ENCODE results near the gene NTMT2. TPM values are rescaled to one million over a fixed set of nuclear protein-coding genes. Genes with fewer than 3 reads are reported as not detected.

Gene NTMT2
- total and polyA plus RNA-seq, 2 of the 8 experiments (the other 6 are each of a cell fraction or from before 2014, with no cell fraction given) = 0.38 TPM; not detected in 1

- peaks cover 0 to 6% (median 4%) of the 10 kb centered on the region in 4 experiments; a peak in 3 of 7 replicates for H3K27me3 ChIP-seq (replicated peaks in 1 of 4; ENCODE audit: control insufficient read depth in 3 of 4, extremely low read depth in 1 of 4, insufficient read depth in 3 of 4, low read length in 3 of 4)
- no peak overlapping the region for H3K23ac ChIP-seq (ENCODE audit: insufficient read length)
- no peak overlapping the region for H3K4me2 ChIP-seq (ENCODE audit: insufficient read depth in 1 of 2, low read depth in 2 of 2, low read length in 2 of 2)
- H3K4ac ChIP-seq (replicated peaks; ENCODE audit: insufficient read length, low read depth, low read length) = no peak overlapping the region
- no peak overlapping the region for H2AFZ ChIP-seq (ENCODE audit: low read length)
- 81% methylated on average over 2 of the region's 2 CpGs; no CpG with 5 or more reads in 1 of the 2 experiments for WGBS, 2 experiments (ENCODE audit: extremely low coverage in 1 of 2, insufficient coverage in 1 of 2, insufficient read length in 1 of 2, insufficient replicate concordance in 2 of 2, low coverage in 1 of 2, low lambda C conversion rate in 2 of 2, missing lambda C conversion rate in 1 of 2)
- no peak overlapping the region for H4K91ac ChIP-seq (replicated peaks; ENCODE audit: insufficient read length, low read length)
- H2BK20ac ChIP-seq (ENCODE audit: low read length) = no peak overlapping the region
- no peak overlapping the region for H2BK12ac ChIP-seq (ENCODE audit: low read depth, low read length)
- H3K79me1 ChIP-seq (ENCODE audit: low read depth, low read length) = no peaks in the 10 kb centered on the region
- no peak overlapping the region for H3K4me3 ChIP-seq (ENCODE audit: extremely low read depth in 1 of 4, insufficient read depth in 2 of 4, low read depth in 3 of 4, low read length in 4 of 4)
- H3K9me3 ChIP-seq (ENCODE audit: insufficient read depth in 2 of 2, low read depth in 1 of 2, low read length in 1 of 2) = 0 out of 4 replicates have a peak, but pooled peaks cover 0 to 2% of the 10 kb centered on the region in 2 experiments
- no peaks in the 10 kb centered on the region for H3K36me3 ChIP-seq (ENCODE audit: control insufficient read depth in 2 of 4, insufficient read depth in 4 of 4, low read length in 3 of 4)
- no peak overlapping the region for H2BK5ac ChIP-seq (ENCODE audit: low read depth, low read length)
- no peak for DNase-seq (ENCODE audit: low read depth in 1 of 2, low spot score in 2 of 2)
- H4K20me1 ChIP-seq (replicated peaks in 1 of 2; ENCODE audit: control insufficient read depth in 1 of 2, insufficient read depth in 2 of 2, low read length in 2 of 2) = peaks cover 0 to 2% of the 10 kb centered on the region in 2 experiments
- no peak overlapping the region for H2AK5ac ChIP-seq (ENCODE audit: low read depth, low read length)
- no peak overlapping the region for H3K14ac ChIP-seq (ENCODE audit: insufficient read length)
- no peak overlapping the region for H2BK15ac ChIP-seq (ENCODE audit: low read length)
- ChIA-PET POLR2A (ENCODE audit: partially characterized antibody) (interaction anchor here (1.1 kb wide), 1 partner anchor 9 kb away, joined by 3 read pairs; no protein-coding TSS in a partner anchor), CTCF (ENCODE audit: partially characterized antibody) (no interaction called here)
- H3K18ac ChIP-seq (ENCODE audit: extremely low read depth, low read length) = no peak overlapping the region
- H2BK120ac ChIP-seq (replicated peaks; ENCODE audit: low read depth, low read length) = no peak overlapping the region
- no peak overlapping the region for H4K8ac ChIP-seq (ENCODE audit: extremely low read depth, insufficient read depth, low read length)
- no peak overlapping the region for H3K56ac ChIP-seq (replicated peaks; ENCODE audit: insufficient read length, low read depth, low read length)
- FAIRE-seq = no peak
- H3K27ac ChIP-seq (ENCODE audit: low read depth, low read length) = no peak overlapping the region
- no peaks in the 10 kb centered on the region; a peak in 1 of 7 replicates for H3K4me1 ChIP-seq (replicated peaks in 1 of 4; ENCODE audit: control insufficient read depth in 3 of 4, insufficient read depth in 4 of 4, low read length in 3 of 4)
- H3K23me2 ChIP-seq (ENCODE audit: low read depth, low read length) = no peaks in the 10 kb centered on the region
- no peaks in the 10 kb centered on the region for H3K79me2 ChIP-seq (ENCODE audit: control insufficient read depth in 1 of 2, insufficient read depth in 2 of 2, low read length in 2 of 2)
- no peak overlapping the region for H3K9ac ChIP-seq (replicated peaks in 1 of 4; ENCODE audit: extremely low read depth in 1 of 4, low read depth in 3 of 4, low read length in 3 of 4)
- H4K5ac ChIP-seq (ENCODE audit: insufficient read length, low read depth, low read length) = no peak overlapping the region
- TF ChIP-seq SAP30 (IDR thresholded peaks at IDR 0.05; ENCODE audit: insufficient read depth, insufficient replicate concordance, low read length) = no peak
- no peak for TF ChIP-seq CTCF (IDR thresholded peaks at IDR 0.05; ENCODE audit: control extremely low read depth in 1 of 3, insufficient read depth in 1 of 3, low read depth in 1 of 3, low read length in 3 of 3)
- TF ChIP-seq PHF8 (conservative IDR thresholded peaks at IDR 0.05; ENCODE audit: low read depth, low read length) = no peak
- no peak for TF ChIP-seq CBX5 (IDR thresholded peaks at IDR 0.05; ENCODE audit: low read depth, low read length)
- TF ChIP-seq JUN (IDR thresholded peaks at IDR 0.05; ENCODE audit: low read depth, low read length) = no peak
- no peak for TF ChIP-seq BACH1 (IDR thresholded peaks at IDR 0.05; ENCODE audit: low read length)
These were observed 5.2 kb downstream of the NTMT2 start for GRCh38 chr1:170150921-170151320.
